Nephron progenitor cell (in vitro differentiated cells): Measurements from ENCODE around the gene FNIP2.

Experiments
- DNase-seq: peaks from one replicate; pipeline ENCODE4 v3.0.0; 2021
- H3K27ac Mint-ChIP-seq: 2 replicates; pipeline ENCODE4 v1.8.0; 2021; ENCODE audit warnings: mild to moderate bottlenecking, moderate library complexity, mixed read lengths
- H3K27me3 Mint-ChIP-seq: 2 replicates; pipeline ENCODE4 v1.8.0; 2021; ENCODE audit warnings: mild to moderate bottlenecking, low read depth, mixed read lengths; ENCODE audit not compliant: poor library complexity
- H3K36me3 Mint-ChIP-seq: 2 replicates; pipeline ENCODE4 v1.8.0; 2021; ENCODE audit warnings: low read depth, mixed read lengths
- H3K4me1 Mint-ChIP-seq: 2 replicates; pipeline ENCODE4 v1.8.0; 2021; ENCODE audit warnings: mixed read lengths
- H3K4me3 Mint-ChIP-seq: 2 replicates; pipeline ENCODE4 v1.8.0; 2021; ENCODE audit warnings: mild to moderate bottlenecking, moderate library complexity, mixed read lengths
- H3K9me3 Mint-ChIP-seq: 2 replicates; pipeline ENCODE4 v1.8.0; 2021; ENCODE audit warnings: mild to moderate bottlenecking, moderate library complexity, mixed read lengths
- TF ChIP-seq, protein P1 (sequence below): fragments of 200-600 bp; sonication (generic); IDR thresholded peaks from 2 replicates; pipeline ENCODE4 v1.5.0; 2021; ENCODE audit warnings: antibody characterized with exemption

Gene FNIP2

GRCh38 chr4:158816955-158817354 is 48.1 kb downstream of the FNIP2 start:
- H3K4me3 Mint-ChIP-seq: no peak overlapping the region
- TF ChIP-seq, protein P1, sequence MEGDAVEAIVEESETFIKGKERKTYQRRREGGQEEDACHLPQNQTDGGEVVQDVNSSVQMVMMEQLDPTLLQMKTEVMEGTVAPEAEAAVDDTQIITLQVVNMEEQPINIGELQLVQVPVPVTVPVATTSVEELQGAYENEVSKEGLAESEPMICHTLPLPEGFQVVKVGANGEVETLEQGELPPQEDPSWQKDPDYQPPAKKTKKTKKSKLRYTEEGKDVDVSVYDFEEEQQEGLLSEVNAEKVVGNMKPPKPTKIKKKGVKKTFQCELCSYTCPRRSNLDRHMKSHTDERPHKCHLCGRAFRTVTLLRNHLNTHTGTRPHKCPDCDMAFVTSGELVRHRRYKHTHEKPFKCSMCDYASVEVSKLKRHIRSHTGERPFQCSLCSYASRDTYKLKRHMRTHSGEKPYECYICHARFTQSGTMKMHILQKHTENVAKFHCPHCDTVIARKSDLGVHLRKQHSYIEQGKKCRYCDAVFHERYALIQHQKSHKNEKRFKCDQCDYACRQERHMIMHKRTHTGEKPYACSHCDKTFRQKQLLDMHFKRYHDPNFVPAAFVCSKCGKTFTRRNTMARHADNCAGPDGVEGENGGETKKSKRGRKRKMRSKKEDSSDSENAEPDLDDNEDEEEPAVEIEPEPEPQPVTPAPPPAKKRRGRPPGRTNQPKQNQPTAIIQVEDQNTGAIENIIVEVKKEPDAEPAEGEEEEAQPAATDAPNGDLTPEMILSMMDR: no peak
- peaks cover 7% of the 10 kb centered on the region for H3K27me3 Mint-ChIP-seq
- no peaks in the 10 kb centered on the region for H3K9me3 Mint-ChIP-seq
- no peak for DNase-seq
- H3K27ac Mint-ChIP-seq: no peak overlapping the region
- H3K4me1 Mint-ChIP-seq: peaks cover 21% of the 10 kb centered on the region
- H3K36me3 Mint-ChIP-seq: no peaks in the 10 kb centered on the region

- Mint-ChIP-seq H3K9me3 (no peaks in the 10 kb centered on the region), H3K27ac (no peak overlapping the region), H3K27me3 (peaks cover 7% of the 10 kb centered on the region), H3K4me1 (peaks cover 18% of the 10 kb centered on the region), H3K36me3 (no peaks in the 10 kb centered on the region), H3K4me3 (no peak overlapping the region)
- TF ChIP-seq, protein P1: no peak
- DNase-seq: no peak
Observed at GRCh38 chr4:158817562-158818296, 48.9 kb downstream of the FNIP2 start.

DNA sequence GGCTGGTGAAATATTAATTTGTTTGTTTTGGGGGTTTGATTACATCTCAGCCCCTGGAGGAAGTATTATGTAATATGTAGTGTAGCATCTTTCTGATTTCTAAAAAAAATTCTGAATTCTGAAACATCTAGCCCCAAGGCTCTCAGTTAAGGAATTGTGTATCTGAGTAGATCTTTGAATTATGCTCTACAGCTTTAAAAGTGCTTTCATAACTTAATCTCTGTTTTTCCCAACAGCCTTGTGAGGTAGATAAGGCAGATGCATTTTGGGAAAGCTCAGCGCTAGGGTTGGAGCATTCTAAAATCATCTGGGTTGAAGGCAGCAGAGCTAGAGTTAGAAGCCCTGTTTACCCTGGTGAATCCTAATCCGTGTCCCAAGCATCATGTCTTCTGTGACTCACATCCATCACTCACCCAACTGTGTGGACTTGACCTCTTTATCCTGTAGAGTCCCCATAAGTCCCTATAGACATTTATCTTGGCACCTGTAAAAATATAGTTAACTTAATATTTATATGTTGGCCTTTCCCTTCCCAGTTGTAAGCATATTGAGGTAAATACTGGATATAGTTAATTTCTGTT is 49.8 kb downstream of the FNIP2 start:
- peaks cover 18% of the 10 kb centered on the region for H3K4me1 Mint-ChIP-seq
- no peak for DNase-seq
- TF ChIP-seq, protein P1: no peak
- H3K36me3 Mint-ChIP-seq: no peaks in the 10 kb centered on the region
- peaks cover 5% of the 10 kb centered on the region for H3K27me3 Mint-ChIP-seq
- H3K4me3 Mint-ChIP-seq: no peak overlapping the region
- H3K27ac Mint-ChIP-seq: no peak overlapping the region
- H3K9me3 Mint-ChIP-seq: no peaks in the 10 kb centered on the region

- no peaks in the 10 kb centered on the region for H3K9me3 Mint-ChIP-seq
- H3K4me1 Mint-ChIP-seq: peaks cover 30% of the 10 kb centered on the region
- TF ChIP-seq, protein P1: no peak
- peaks cover 3% of the 10 kb centered on the region for H3K27me3 Mint-ChIP-seq
- no peak overlapping the region for H3K27ac Mint-ChIP-seq
- no peaks in the 10 kb centered on the region for H3K36me3 Mint-ChIP-seq
- H3K4me3 Mint-ChIP-seq: no peak overlapping the region
- no peak for DNase-seq
Observed at GRCh38 chr4:158819942-158820786, 51.3 kb downstream of the FNIP2 start.

GRCh38 chr4:158821228-158821971 is 52.6 kb downstream of the FNIP2 start:
- no peak for DNase-seq
- no peaks in the 10 kb centered on the region for H3K9me3 Mint-ChIP-seq
- H3K4me1 Mint-ChIP-seq: peaks cover 43% of the 10 kb centered on the region
- TF ChIP-seq, protein P1: no peak
- peak overlapping the region; percentile 23 for H3K27ac Mint-ChIP-seq
- H3K27me3 Mint-ChIP-seq: peaks cover 2% of the 10 kb centered on the region
- no peak overlapping the region for H3K4me3 Mint-ChIP-seq
- no peaks in the 10 kb centered on the region for H3K36me3 Mint-ChIP-seq
